Measurements from ENCODE around the gene LUM.
A peak's percentile ranks its signal among the peaks of the same experiment; 100 is the strongest.

The LUM gene

GRCh38 chr12:91109581-91110310 is 1.5 kb downstream of the LUM start:
- Histone ChIP-seq H3K4me3 (peak overlapping the region; percentile 64), H3K27ac (peak overlapping the region; percentile 9 to 67)
- no peak for DNase-seq (ENCODE audit: low spot score)
- TF ChIP-seq, protein P1, sequence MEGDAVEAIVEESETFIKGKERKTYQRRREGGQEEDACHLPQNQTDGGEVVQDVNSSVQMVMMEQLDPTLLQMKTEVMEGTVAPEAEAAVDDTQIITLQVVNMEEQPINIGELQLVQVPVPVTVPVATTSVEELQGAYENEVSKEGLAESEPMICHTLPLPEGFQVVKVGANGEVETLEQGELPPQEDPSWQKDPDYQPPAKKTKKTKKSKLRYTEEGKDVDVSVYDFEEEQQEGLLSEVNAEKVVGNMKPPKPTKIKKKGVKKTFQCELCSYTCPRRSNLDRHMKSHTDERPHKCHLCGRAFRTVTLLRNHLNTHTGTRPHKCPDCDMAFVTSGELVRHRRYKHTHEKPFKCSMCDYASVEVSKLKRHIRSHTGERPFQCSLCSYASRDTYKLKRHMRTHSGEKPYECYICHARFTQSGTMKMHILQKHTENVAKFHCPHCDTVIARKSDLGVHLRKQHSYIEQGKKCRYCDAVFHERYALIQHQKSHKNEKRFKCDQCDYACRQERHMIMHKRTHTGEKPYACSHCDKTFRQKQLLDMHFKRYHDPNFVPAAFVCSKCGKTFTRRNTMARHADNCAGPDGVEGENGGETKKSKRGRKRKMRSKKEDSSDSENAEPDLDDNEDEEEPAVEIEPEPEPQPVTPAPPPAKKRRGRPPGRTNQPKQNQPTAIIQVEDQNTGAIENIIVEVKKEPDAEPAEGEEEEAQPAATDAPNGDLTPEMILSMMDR (IDR thresholded peaks at IDR 0.05): no peak

- peak overlapping the region; percentile 64 for H3K4me3 ChIP-seq
- no peak for DNase-seq (ENCODE audit: low spot score)
- H3K27ac ChIP-seq: peak overlapping the region in 1 of 2 donors; percentile 67
- TF ChIP-seq, protein P1 (IDR thresholded peaks at IDR 0.05): no peak
Measured at GRCh38 chr12:91109148-91109564, 2.1 kb downstream of the LUM start.

DNA sequence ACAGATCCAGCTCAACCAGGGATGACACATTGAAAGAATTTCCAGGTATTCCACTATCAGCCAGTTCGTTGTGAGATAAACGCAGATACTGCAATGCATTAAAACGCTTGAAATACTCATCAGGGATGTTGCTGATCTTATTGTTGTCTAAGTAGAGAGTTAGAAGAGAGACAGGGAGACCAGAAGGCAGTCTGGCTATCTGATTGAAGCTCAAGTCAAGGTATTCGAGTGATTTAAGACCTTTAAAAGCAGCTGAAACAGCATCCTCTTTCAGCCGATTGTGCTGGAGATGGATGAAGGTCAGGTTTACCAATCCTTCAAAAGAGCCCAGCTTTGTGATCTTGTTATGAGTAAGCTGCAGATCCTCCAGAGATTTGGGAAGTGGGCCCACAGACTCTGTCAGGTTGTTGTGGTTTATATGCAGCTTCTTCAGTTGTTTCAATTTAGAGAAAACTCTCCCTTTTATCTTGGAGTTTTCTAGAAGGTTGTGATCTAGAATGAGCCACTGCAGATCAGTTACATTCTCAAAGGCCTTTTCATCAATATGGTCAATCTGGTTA is 3.0 kb downstream of the LUM start:
- DNase-seq (ENCODE audit: low spot score): no peak
- Histone ChIP-seq H3K4me3 (peak overlapping the region; percentile 19), H3K27ac (peak overlapping the region in 1 of 2 donors; percentile 55)
- TF ChIP-seq, protein P1 (IDR thresholded peaks at IDR 0.05): no peak

GRCh38 chr12:91106283-91106682 is 5.0 kb downstream of the LUM start:
- TF ChIP-seq, protein P1 (IDR thresholded peaks at IDR 0.05): no peak
- DNase-seq (ENCODE audit: low spot score): no peak
- Histone ChIP-seq H3K4me3 (peak overlapping the region; percentile 11), H3K27ac (peak overlapping the region in 1 of 2 donors; percentile 30)

- Histone ChIP-seq H3K4me3 (peak overlapping the region; percentile 11), H3K27ac (peak overlapping the region in 1 of 2 donors; percentile 30)
- no peak for DNase-seq (ENCODE audit: low spot score)
- TF ChIP-seq, protein P1 (IDR thresholded peaks at IDR 0.05): no peak
Measured at GRCh38 chr12:91105807-91106206, 5.5 kb downstream of the LUM start.

DNA sequence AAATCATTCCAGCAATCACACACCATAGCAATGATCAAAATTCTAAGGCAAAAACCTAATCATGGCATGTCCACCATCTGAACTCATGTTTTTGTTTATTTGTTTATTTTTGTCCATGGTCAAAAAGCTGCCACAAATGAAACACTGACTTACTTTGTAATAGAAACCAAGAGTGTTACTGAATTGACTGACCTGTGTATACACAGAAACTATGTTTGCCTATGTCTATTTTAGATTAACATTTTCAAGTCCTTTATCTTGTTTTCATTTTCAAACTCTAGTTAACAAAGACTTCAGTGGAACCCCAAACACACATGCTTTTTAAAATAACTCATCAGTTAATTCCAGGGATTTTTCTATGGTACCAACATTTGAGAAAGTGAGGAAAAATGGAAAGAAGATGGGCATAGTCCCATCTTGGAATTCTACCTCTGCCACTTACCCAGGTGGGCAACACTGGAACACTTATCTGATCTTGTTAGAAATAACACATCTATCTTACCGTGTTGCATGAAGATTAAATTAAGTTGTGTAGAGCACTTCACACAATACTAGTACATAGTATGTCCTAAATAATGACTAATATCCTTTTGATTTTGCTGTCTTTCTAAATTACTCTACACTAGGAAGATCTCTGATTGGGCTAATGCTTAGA is 6.4 kb downstream of the LUM start:
- TF ChIP-seq, protein P1 (IDR thresholded peaks at IDR 0.05): no peak
- Histone ChIP-seq H3K4me3 (peak overlapping the region; percentile 30), H3K27ac (peak overlapping the region in 1 of 2 donors; percentile 59)
- DNase-seq (ENCODE audit: low spot score): no peak
